NT2/D1 (cell line): ENCODE results near the gene FCN1.

Experiments
- DNase-seq: peaks from one replicate; pipeline ENCODE4 v3.0.0-alpha.2; 2011; ENCODE audit warnings: low read depth, low spot score
- H3K27me3 ChIP-seq: 2 replicates; pipeline ENCODE4 v1.6.0; 2011; ENCODE audit warnings: mild to moderate bottlenecking; ENCODE audit not compliant: insufficient read length, insufficient read depth
- H3K36me3 ChIP-seq: 2 replicates; pipeline ENCODE4 v1.6.1; 2011; ENCODE audit warnings: mild to moderate bottlenecking, low read length, mixed read lengths; ENCODE audit not compliant: insufficient read depth, insufficient read length
- H3K4me1 ChIP-seq: 2 replicates; pipeline ENCODE4 v1.5.1; 2011; ENCODE audit not compliant: insufficient read depth, insufficient read length
- H3K4me3 ChIP-seq: 2 replicates; pipeline ENCODE4 v1.5.1; 2011; ENCODE audit warnings: low read depth; ENCODE audit not compliant: insufficient read length
- H3K9ac ChIP-seq: 2 replicates; pipeline ENCODE4 v1.6.0; 2011; ENCODE audit warnings: low read depth; ENCODE audit not compliant: insufficient read length
- H3K9me3 ChIP-seq: 2 replicates; pipeline ENCODE4 v1.5.1; 2011; ENCODE audit warnings: mild to moderate bottlenecking, low read length; ENCODE audit not compliant: insufficient read depth
- SUZ12 ChIP-seq: IDR thresholded peaks from 2 replicates; pipeline ENCODE4 v1.6.1; 2011; ENCODE audit not compliant: insufficient read length, insufficient read depth; ENCODE audit errors: extremely low read depth
- YY1 ChIP-seq: IDR thresholded peaks from 2 replicates; pipeline ENCODE4 v1.6.1; 2011; ENCODE audit not compliant: insufficient read length, insufficient read depth
- ZNF274 ChIP-seq: IDR thresholded peaks from 2 replicates; pipeline ENCODE4 v1.6.1; 2011; ENCODE audit warnings: mild to moderate bottlenecking, low read depth, low read length

The FCN1 gene

GRCh38 chr9:134898319-134898718 is 19.4 kb downstream of the FCN1 start:
- Histone ChIP-seq H3K9me3 (peaks cover 16% of the 10 kb centered on the region), H3K36me3 (no peaks in the 10 kb centered on the region), H3K4me3 (no peak overlapping the region), H3K27me3 (no peaks in the 10 kb centered on the region), H3K4me1 (peaks cover 5% of the 10 kb centered on the region), H3K9ac (no peak overlapping the region)
- DNase-seq = no peak
- no peak for TF ChIP-seq YY1
- TF ChIP-seq SUZ12 = no peak

DNA sequence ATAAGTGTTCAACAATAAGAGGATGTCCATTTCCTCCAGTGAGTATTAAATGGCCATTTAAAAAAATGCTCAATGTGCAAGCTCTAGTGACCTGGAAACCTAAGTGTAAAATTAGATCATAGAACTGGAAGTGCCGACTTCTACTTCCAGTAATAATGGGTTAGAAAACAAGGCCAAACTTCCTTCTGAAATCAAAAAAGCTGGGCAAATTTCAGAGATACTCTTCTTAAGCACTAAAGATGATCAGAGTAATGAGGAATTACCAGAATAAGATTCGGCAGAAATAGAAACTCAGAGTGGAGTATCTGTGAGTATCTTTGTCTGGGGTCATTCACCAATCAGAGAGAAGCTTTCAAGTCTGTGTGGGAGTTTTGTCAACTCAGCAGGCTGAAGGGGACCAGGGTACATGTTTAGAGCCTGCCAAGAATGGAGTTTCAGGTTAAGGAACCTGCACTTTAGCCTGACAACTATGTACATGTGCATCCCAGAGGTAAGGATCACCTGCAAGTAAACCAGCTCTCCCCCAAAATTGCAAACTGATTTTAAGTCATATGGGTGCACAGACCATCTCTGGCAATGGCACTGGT is 20.0 kb downstream of the FCN1 start:
- H3K27me3 ChIP-seq = no peaks in the 10 kb centered on the region
- TF ChIP-seq SUZ12 (no peak), YY1 (no peak), ZNF274 (no peak)
- DNase-seq = no peak
- H3K9me3 ChIP-seq = peaks cover 16% of the 10 kb centered on the region
- no peak overlapping the region for H3K4me3 ChIP-seq
- H3K9ac ChIP-seq = no peak overlapping the region
- no peaks in the 10 kb centered on the region for H3K36me3 ChIP-seq
- H3K4me1 ChIP-seq = peaks cover 5% of the 10 kb centered on the region

GRCh38 chr9:134896834-134897583 is 20.7 kb downstream of the FCN1 start:
- no peak for DNase-seq
- TF ChIP-seq SUZ12 (no peak), ZNF274 (no peak), YY1 (no peak)
- H3K4me3 ChIP-seq = no peak overlapping the region

GRCh38 chr9:134895908-134896833 is 21.5 kb downstream of the FCN1 start:
- Histone ChIP-seq H3K9ac (no peak overlapping the region), H3K27me3 (no peaks in the 10 kb centered on the region), H3K4me1 (peaks cover 5% of the 10 kb centered on the region), H3K36me3 (no peaks in the 10 kb centered on the region), H3K4me3 (no peak overlapping the region), H3K9me3 (peaks cover 16% of the 10 kb centered on the region)
- no peak for TF ChIP-seq ZNF274
- TF ChIP-seq SUZ12 = no peak
- no peak for TF ChIP-seq YY1
- peak; percentile 23 for DNase-seq

More at GRCh38 chr9:134896834-134897583, 20.7 kb downstream of the FCN1 start:
- Histone ChIP-seq H3K4me1 (peaks cover 5% of the 10 kb centered on the region), H3K27me3 (no peaks in the 10 kb centered on the region), H3K9me3 (peaks cover 16% of the 10 kb centered on the region), H3K36me3 (no peaks in the 10 kb centered on the region), H3K9ac (no peak overlapping the region)

- peaks cover 5% of the 10 kb centered on the region for H3K4me1 ChIP-seq
- H3K27me3 ChIP-seq = no peaks in the 10 kb centered on the region
- H3K9ac ChIP-seq = no peak overlapping the region
- peaks cover 16% of the 10 kb centered on the region for H3K9me3 ChIP-seq
- no peaks in the 10 kb centered on the region for H3K36me3 ChIP-seq
- no peak overlapping the region for H3K4me3 ChIP-seq
- TF ChIP-seq YY1 (no peak), ZNF274 (no peak), SUZ12 (no peak)
- no peak for DNase-seq
Observed at GRCh38 chr9:134895567-134895907, 22.2 kb downstream of the FCN1 start.

DNA sequence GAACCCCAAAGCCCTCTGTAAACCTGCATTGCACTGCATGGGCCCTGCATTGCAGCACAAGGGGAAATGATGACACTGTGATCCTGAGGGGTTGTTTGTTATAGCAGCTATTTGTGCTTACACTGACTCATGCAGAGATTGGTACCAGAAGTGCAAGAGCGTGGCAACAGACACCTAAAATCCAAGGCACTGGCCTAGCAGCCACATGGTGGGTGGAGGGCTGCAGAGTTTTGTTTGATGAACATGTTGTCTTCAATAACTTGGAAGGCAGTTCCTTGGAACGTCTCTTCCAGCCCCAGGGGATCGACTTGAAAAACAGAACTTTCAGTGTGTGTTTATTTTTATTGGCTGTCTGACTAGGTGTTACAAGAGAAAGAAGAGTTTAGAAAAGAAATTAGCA is 22.6 kb downstream of the FCN1 start:
- H3K36me3 ChIP-seq = no peaks in the 10 kb centered on the region
- H3K4me3 ChIP-seq = no peak overlapping the region
- H3K4me1 ChIP-seq = peaks cover 5% of the 10 kb centered on the region
- TF ChIP-seq SUZ12 (no peak), ZNF274 (no peak), YY1 (no peak)
- H3K27me3 ChIP-seq = no peaks in the 10 kb centered on the region
- H3K9me3 ChIP-seq = peaks cover 16% of the 10 kb centered on the region
- no peak overlapping the region for H3K9ac ChIP-seq
- no peak for DNase-seq

- no peak overlapping the region for H3K9ac ChIP-seq
- no peak overlapping the region for H3K4me3 ChIP-seq
- DNase-seq = no peak
- H3K9me3 ChIP-seq = peaks cover 16% of the 10 kb centered on the region
- no peaks in the 10 kb centered on the region for H3K27me3 ChIP-seq
- peaks cover 5% of the 10 kb centered on the region for H3K4me1 ChIP-seq
- no peaks in the 10 kb centered on the region for H3K36me3 ChIP-seq
- TF ChIP-seq YY1 (no peak), SUZ12 (no peak), ZNF274 (no peak)
Observed at GRCh38 chr9:134894136-134894860, 23.4 kb downstream of the FCN1 start.
